Upper lobe of left lung (tissue), 4 donors: ENCODE data around the gene ARHGAP10.
"Not testable (repeated sequence)": the region's sequence is repeated elsewhere in the genome, so short reads cannot be mapped to it uniquely, and the experiment has no call there.

Experiments
- CTCF ChIP-seq, 6 experiments: fragments of 450-650 bp in 4 of 6; fragments of 200-600 bp in 2 of 6; sonication (generic) in 2 of 6; IDR thresholded peaks; one replicate each; pipeline ENCODE4 v1.5.1; 2016 to 2019; ENCODE audit warnings: antibody characterized with exemption in 6 of 6
- POLR2AphosphoS5 ChIP-seq, 2 donors: sonication (generic); formaldehyde crosslinking; IDR thresholded peaks; one replicate each; pipeline ENCODE4 v1.5.1; 2017; ENCODE audit warnings: antibody characterized with exemption in 2 of 2

- not testable (repeated sequence) for TF ChIP-seq CTCF, POLR2AphosphoS5 (IDR thresholded peaks at IDR 0.05)
These were observed 180.2 kb downstream of the ARHGAP10 start for GRCh38 chr4:147912106-147912505.
